GM13977 (cell line): ENCODE data around the gene ITGB7.

ENCODE experiments used
- DNase-seq: peaks from one replicate; pipeline ENCODE4 v3.0.0; 2012; ENCODE audit warnings: low spot score
- in situ Hi-C: fragments of 300-500 bp; cut with MboI; formaldehyde crosslinking; loops from one replicate; pipeline ENCODE4 v1.12.0; 2022; ENCODE audit warnings: low sequenced_read_pairs, low pct_unique_long_range_greater_than_20kb, mixed read lengths, inconsistent platforms; ENCODE audit not compliant: unreplicated experiment
- TF ChIP-seq, protein P1 (sequence below): IDR thresholded peaks from 2 replicates; pipeline ENCODE4 v1.5.1; 2012; ENCODE audit warnings: mild to moderate bottlenecking, control low read depth; ENCODE audit not compliant: insufficient read depth; ENCODE audit errors: extremely low read depth, missing control alignments

Gene ITGB7

DNA sequence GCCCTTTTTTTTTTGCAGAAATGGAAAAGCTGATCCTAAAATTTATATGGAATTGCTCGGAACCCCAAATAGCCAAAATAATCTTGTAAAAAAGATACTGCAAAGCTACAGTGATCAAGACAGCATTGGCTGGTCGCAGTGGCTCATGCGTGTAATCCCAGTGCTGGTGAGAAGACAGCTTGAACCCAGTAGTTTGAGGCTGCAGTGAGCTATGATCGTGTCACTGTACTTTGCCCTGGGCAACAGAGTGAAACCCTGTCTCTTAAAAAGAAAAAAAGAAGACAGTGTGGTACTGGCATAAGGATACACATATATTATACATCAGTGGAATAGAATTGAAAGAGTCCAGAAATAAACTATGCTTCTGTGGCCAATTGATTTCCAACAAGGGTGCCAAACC, 5.4 kb downstream of the ITGB7 start:
- TF ChIP-seq, protein P1, sequence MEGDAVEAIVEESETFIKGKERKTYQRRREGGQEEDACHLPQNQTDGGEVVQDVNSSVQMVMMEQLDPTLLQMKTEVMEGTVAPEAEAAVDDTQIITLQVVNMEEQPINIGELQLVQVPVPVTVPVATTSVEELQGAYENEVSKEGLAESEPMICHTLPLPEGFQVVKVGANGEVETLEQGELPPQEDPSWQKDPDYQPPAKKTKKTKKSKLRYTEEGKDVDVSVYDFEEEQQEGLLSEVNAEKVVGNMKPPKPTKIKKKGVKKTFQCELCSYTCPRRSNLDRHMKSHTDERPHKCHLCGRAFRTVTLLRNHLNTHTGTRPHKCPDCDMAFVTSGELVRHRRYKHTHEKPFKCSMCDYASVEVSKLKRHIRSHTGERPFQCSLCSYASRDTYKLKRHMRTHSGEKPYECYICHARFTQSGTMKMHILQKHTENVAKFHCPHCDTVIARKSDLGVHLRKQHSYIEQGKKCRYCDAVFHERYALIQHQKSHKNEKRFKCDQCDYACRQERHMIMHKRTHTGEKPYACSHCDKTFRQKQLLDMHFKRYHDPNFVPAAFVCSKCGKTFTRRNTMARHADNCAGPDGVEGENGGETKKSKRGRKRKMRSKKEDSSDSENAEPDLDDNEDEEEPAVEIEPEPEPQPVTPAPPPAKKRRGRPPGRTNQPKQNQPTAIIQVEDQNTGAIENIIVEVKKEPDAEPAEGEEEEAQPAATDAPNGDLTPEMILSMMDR, result no peak
- in situ Hi-C loops, result no loop called here
- DNase-seq, result no peak

DNA sequence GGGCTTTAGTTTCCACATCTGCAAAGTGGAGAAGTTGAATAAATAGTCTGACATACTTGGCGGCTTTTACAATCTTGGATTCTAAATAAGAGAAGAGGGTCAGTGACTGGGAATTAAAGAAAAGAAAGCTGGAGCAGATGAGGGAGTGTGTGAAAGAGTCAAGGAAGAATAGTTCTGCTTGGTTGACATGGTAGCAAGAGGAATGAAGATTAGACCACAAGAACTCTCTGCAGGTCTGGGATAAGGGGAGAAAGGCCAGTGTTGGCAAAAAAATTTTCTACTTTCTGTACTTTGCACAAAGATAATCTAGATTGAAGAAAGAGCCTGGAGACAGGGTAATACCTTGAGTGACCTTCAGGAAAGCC, 5.9 kb downstream of the ITGB7 start:
- TF ChIP-seq, protein P1, result no peak
- DNase-seq, result no peak
- in situ Hi-C loops, result no loop called here

DNA sequence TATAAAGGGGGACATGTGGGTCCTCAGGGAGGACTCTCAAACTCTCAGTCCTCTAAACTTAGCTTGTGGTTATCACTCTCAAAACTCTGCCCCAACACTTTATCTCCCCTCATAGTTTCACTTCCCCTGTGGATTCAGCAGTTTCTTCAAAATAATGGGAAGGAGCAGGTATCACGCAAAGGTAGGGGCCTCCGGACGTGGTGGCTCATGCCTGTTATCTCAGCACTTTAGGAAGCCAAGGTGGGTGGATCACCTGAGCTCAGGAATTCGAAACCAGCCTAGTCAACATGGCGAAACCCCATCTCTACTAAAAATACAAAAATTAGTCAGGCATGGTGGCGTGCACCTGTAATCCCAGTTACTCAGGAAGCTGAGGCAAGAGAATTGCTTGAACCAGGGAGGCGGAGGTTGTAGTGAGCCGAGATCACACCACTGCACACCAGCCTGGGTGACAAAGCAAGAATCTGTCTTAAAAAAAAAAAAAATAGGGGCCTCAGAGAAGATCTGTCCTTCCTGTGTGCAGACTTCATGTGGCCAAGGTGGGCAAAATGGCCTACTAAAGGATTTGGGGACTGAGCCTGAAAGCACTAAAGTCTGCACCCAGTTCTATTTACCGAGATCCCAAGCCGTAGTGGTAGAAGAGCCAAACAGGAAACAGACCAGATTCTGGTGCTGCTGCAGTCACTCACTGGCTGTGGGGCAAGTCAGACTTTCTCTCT, 6.4 kb downstream of the ITGB7 start:
- peak; percentile 71 for DNase-seq
- TF ChIP-seq, protein P1, result no peak
- in situ Hi-C loops, result no loop called here

DNA sequence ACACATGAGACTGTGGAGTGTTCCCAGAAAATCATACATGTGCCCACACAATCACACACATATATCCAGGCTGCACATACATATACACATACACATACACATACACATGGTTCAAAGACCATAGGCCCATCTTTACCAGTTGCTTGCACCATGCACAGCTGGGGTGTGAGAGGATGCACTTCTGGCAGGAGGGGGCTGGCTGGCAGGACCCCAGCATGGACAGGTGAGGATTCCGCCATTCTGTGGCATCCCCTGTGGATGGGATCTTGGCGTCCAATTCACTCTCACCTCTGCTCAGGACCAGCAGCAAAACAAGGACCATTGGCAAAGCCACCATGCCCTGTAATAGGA, 7.0 kb downstream of the ITGB7 start:
- DNase-seq, result no peak
- in situ Hi-C loops, result no loop called here
- TF ChIP-seq, protein P1, result no peak

DNA sequence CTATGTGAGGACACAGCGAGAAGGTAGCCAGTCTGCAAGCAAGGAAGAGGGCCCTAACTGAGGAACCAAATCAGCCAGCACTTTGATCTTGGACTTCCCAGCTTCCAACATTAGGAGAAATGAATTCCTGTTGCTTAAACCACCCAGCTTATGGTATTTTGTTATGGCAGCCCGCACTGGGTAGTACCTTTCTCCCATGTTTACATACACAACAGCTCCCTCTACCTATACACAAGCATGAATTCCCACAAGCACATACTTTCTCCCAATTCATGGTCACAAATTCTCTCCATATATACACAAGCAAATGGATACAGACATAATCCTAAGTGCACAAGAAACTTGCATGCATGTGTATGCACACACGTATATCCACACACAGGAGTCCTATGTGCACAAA, 7.4 kb downstream of the ITGB7 start:
- DNase-seq, result no peak
- in situ Hi-C loops, result no loop called here
- TF ChIP-seq, protein P1, result no peak

DNA sequence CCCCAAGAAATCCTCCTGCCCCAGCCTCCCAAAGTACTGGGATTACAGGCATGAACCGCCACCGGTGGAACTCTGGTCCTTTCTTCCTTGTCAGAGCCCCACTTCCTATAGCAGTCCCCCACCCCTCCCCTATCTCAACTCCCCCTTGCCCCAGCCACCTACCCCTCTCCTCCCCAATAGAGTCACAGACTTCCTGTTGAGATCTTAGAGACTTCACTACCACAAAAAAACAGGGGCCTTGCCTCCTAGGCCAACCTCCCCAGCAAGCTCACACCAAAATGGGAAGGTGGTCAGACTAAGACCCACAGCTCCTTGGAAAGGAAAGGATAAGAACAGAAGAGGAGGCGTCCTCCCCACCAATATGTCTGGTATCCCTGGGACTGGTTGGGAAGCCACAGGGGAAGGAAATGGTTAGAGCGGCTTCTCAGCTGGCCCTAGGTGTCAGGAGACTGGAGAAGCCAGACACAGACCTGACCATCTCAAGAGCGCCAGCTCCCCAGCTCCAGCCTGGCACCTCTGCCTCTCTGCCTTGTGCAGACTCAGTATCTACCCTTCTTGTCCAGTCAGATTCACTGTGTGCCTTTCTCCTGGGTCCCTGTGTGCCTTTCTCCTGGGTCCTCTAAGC, 8.5 kb downstream of the ITGB7 start:
- no peak for DNase-seq
- TF ChIP-seq, protein P1, result no peak
- in situ Hi-C loops, result no loop called here
